SK-MEL-5 (cell line): Measurements from ENCODE around the gene TNKS1BP1. TPM values are rescaled to one million over a fixed set of nuclear protein-coding genes. Genes with fewer than 3 reads are reported as not detected.
"Not testable (repeated sequence)": the region's sequence is repeated elsewhere in the genome, so short reads cannot be mapped to it uniquely, and the experiment has no call there.

Experiments used
- DNase-seq: peaks from one replicate; pipeline ENCODE4 v3.0.0-alpha.2; 2016; ENCODE audit warnings: low read depth, low spot score
- in situ Hi-C: cut with HindIII; loops from 2 replicates; pipeline ENCODE4 v1.10.0; 2016; ENCODE audit warnings: low sequenced_read_pairs, high pct_unique_total_duplicates, low pct_unique_long_range_greater_than_20kb
- total RNA-seq: library from RNA; depleted of rRNA; stranded (reverse); fragments of >200 nt; shearing (Covaris generic); gene quantifications from 2 replicates; pipeline ENCODE4 v1.2.3, GENCODE V29; 2014

Gene TNKS1BP1
- total RNA-seq, 1 experiment from 2014 or later: 8.1 TPM

GRCh38 chr11:57283231-57283990 is 41.3 kb downstream of the TNKS1BP1 start:
- DNase-seq: no peak
- in situ Hi-C loops: no loop called here

- DNase-seq, in situ Hi-C loops: not testable (repeated sequence)
Observed at GRCh38 chr11:57281546-57281945, 43.2 kb downstream of the TNKS1BP1 start.

GRCh38 chr11:57279116-57279515 is 45.6 kb downstream of the TNKS1BP1 start:
- no peak for DNase-seq
- in situ Hi-C loops: no loop called here

DNA sequence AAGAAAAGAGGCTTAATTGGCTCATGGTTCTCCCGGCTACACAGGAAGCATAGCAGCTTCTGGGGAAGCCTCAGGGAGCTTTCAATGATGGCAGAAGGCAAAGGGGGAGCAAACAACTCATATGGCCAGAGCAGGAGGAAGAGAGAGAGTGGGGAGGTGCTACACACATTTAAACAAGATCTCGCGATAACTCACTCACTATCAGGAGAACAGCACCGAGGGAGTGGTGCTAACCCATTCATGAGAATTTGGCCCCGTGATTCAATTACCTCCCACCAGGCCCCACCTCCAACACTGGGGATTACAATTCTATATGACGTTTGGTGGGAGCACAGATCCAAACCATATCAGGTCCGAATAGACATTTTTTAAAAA is 46.0 kb downstream of the TNKS1BP1 start:
- no peak for DNase-seq
- in situ Hi-C loops: no loop called here

DNA sequence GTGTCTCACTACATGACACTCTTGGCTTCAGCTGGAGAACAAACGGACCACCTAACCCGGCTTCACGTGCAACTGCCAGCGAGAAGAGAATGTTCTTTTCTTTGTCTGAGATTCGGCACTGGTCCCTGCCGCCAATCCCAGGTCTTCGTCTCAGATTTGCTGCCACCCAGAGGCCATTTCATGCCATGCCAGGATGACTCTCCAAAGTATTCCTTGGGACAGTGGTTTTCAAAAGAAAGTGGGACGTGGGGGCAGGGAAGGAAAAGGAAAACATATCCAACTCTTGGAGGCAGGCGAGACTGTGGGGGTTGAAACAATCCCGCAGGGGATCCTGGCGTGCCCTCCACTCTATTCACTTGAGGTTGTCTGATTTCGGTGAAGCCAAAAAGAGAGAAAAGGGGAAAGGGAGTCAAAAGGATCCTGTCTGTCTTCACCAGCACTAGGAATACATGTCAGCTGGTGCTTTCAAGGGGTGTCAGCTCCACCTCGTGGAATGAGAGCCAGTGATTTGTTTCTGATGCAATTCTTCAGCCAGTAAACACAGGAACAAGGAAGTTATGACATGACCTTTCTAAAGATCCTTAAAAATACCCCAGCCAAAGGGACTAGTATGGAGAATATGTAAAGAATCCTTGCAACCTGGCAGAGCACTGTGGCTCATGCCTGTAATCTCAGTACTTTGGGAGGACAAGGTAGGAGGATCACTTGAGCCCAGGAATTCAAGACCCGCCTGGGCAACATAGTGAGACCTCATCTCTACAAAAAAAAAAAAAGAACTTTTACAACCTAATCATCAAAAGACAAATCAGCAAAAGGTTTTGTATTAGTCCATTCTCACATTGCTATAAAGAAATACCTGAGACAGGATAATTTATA is 46.7 kb downstream of the TNKS1BP1 start:
- in situ Hi-C loops: no loop called here
- peak; percentile 86 for DNase-seq

DNA sequence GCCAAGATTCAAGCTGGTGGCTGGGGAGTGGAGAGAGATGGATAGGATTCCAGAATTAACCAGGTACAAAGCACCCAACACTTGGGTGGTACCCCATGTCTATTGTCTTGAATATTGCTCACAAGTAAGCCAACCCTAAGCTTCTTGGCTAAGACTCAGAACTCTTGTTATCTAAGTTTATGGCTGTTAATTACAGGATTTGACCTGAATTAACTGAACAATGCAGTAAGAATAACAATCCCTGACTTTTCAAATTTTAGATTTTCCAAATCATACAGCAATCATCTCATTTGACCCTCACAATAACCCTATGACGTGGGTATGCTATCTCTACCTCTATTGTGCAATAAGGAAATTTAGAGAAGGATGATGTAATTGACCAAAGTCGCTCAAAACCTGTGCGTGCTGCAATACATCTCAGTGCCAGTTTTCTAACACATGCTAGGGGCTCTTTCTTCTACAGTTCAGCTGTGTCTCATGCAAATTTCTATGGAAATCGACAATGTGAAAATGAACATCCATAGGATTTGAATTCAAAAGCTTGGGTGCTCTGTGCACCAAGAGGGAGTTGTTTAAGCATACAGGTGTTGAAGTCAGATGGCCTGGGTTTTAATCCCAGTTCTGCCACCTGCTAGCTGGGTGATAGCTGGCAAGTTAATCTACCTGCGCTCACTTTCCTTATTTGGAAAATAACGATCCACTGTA is 47.6 kb downstream of the TNKS1BP1 start:
- no peak for DNase-seq
- in situ Hi-C loops: no loop called here

GRCh38 chr11:57276169-57276970 is 48.4 kb downstream of the TNKS1BP1 start:
- in situ Hi-C loops: no loop called here
- DNase-seq: no peak

- in situ Hi-C loops: no loop called here
- DNase-seq: no peak
Observed at GRCh38 chr11:57275582-57275981, 49.2 kb downstream of the TNKS1BP1 start.

GRCh38 chr11:57274904-57275498 is 49.8 kb downstream of the TNKS1BP1 start:
- DNase-seq: no peak
- in situ Hi-C loops: no loop called here

- DNase-seq: no peak
Observed at GRCh38 chr11:57273448-57274058, 51.2 kb downstream of the TNKS1BP1 start.

GRCh38 chr11:57269571-57270021 is 55.2 kb downstream of the TNKS1BP1 start:
- in situ Hi-C loops: no loop called here
- no peak for DNase-seq

More at GRCh38 chr11:57273448-57274058, 51.2 kb downstream of the TNKS1BP1 start:
- in situ Hi-C loops: no loop called here

- no peak for DNase-seq
- in situ Hi-C loops: no loop called here
Observed at GRCh38 chr11:57266157-57266556, 58.6 kb downstream of the TNKS1BP1 start.

- no peak for DNase-seq
Observed at GRCh38 chr11:57263351-57263750, 61.4 kb downstream of the TNKS1BP1 start.

DNA sequence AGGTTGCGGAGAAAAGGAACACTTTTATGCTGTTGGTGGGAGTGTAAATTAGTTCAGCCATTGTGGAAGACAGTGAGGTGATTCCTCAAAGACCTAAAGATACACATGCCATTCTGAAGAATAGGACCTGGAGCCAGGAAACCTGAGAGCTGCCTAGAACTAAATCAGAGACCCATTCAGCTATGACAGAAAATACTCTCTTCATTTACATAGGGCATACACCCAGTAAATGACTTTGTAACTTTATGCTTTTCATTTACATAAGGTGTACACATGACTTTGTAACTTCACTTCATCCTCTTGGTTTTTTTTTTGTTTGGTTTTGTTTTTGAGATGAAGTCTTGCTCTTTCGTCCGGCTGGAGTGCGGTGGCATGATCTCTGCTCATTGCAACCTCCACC is 62.6 kb downstream of the TNKS1BP1 start:
- no peak for DNase-seq
- in situ Hi-C loops: no loop called here

More at GRCh38 chr11:57263351-57263750, 61.4 kb downstream of the TNKS1BP1 start:
- in situ Hi-C loops: no loop called here

DNA sequence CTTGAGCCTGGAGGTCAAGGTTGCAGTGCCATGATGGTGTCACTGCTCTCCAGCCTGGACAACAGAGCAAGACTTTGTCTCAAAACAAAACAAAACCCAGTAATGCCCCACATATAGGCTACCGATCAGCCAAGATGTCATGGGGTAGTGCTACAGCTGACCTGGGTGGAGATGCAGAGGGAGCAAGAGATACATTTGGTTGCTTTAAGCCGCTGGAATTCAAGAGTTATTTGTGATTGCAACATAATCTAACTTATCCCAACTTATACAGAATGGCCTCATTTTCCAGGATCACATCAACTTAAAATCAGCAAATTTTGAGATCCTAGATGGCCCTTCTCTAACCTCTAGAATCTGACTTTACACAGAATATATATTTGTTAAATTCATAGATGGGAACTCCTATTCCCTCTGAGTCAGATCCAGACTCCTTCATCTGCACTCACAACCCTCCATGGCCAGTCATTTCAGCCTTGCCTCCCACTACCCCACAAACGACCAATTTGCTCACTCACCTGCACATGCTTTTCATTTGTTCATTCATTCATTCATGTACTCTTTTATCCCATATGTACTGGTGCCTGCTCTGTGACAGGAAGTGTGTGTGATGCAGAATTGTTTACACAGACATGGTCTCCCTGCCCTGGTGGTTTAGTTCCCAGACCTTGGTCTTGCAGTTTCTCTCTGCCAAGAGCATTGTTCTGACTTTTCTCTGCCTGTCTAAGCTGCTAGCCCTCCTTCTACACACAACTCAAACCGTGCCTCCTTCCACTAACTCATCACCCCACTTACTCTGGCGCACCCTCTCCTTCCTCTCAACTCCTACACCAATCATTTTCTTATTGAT is 63.6 kb downstream of the TNKS1BP1 start:
- in situ Hi-C loops: no loop called here
- no peak for DNase-seq

DNA sequence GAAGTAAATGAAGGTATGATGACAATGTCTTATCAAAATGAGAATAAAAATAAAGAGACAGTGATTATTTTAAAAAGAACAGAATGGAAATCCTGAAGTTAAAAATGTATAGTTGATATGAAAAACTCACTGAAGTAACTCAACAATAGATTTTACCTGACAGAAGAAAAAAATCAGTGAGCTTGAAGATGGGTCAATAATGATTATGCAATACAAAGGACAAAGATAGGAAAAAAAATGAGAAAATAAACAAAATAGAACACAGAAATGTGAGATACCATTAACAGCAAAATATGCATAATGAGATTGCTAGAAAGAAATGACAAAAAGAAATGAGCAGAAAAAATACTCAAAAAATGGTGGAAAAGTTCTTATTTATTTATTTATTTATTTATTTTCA is 68.6 kb downstream of the TNKS1BP1 start:
- in situ Hi-C loops: no loop called here
- no peak for DNase-seq
